Measurements from ENCODE around the gene ITPR2. TPM values are rescaled to one million over a fixed set of nuclear protein-coding genes. Genes with fewer than 3 reads are reported as not detected.

The ITPR2 gene
- total RNA-seq, 4 donors from 2014 or later, result 32.6 to 49.8 (median 39.9) TPM

DNA sequence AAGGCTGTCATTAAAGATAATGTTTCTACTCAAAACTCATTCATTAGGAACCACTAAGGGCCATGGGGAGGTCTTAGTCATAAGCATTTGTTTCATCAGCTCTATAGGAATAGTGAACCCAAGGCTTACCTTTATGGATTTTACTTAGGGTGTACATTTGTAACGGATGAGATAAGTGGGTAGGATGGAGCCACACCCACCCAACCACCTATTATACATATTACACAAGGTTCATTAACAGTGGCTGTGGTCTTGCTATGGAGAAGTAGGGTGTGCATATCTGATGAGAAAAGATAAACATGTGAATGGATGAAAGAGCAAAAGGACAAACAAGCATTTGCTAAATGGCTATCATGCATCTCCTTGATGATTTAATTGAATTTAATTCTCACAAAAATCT lies 39.6 kb upstream of the ITPR2 start:
- H3K27me3 ChIP-seq, result no peaks in the 10 kb centered on the region
- no peak overlapping the region for H3K27ac ChIP-seq
- H3K4me3 ChIP-seq, result no peak overlapping the region
- no peak for TF ChIP-seq CTCF (IDR thresholded peaks at IDR 0.05)
- 89 to 97% methylated on average over 1 of the region's 1 CpG for WGBS, 2 donors
- DNase-seq (ENCODE audit: low spot score in 2 of 2), result no peak
- peaks cover 0 to 15% (median 0%) of the 10 kb centered on the region in 4 donors for H3K4me1 ChIP-seq
- H3K9me3 ChIP-seq, result no peaks in the 10 kb centered on the region
- H3K36me3 ChIP-seq, result no peaks in the 10 kb centered on the region

GRCh38 chr12:26871985-26872384 lies 39.0 kb upstream of the ITPR2 start:
- Histone ChIP-seq H3K9me3 (no peaks in the 10 kb centered on the region), H3K27me3 (no peaks in the 10 kb centered on the region), H3K4me3 (no peak overlapping the region), H3K27ac (no peak overlapping the region), H3K4me1 (peaks cover 0 to 13% (median 0%) of the 10 kb centered on the region in 4 donors), H3K36me3 (no peaks in the 10 kb centered on the region)
- no peak for TF ChIP-seq EP300 (IDR thresholded peaks at IDR 0.05)
- TF ChIP-seq POLR2A (IDR thresholded peaks at IDR 0.05), result no peak
- no peak for TF ChIP-seq CTCF (IDR thresholded peaks at IDR 0.05)
- WGBS, 2 donors, result 91 to 93% methylated on average over 2 of the region's 2 CpGs
- no peak for DNase-seq (ENCODE audit: low spot score in 2 of 2)

GRCh38 chr12:26870491-26871419 lies 37.8 kb upstream of the ITPR2 start:
- H3K36me3 ChIP-seq, result no peaks in the 10 kb centered on the region
- H3K9me3 ChIP-seq, result no peaks in the 10 kb centered on the region
- H3K27ac ChIP-seq, result no peak overlapping the region
- 62 to 63% methylated on average over 11 of the region's 11 CpGs for WGBS, 2 donors
- H3K27me3 ChIP-seq, result no peaks in the 10 kb centered on the region
- no peak for DNase-seq (ENCODE audit: low spot score in 2 of 2)
- TF ChIP-seq EP300 (IDR thresholded peaks at IDR 0.05) (no peak), CTCF (IDR thresholded peaks at IDR 0.05) (no peak), POLR2A (IDR thresholded peaks at IDR 0.05) (no peak)
- no peak overlapping the region for H3K4me3 ChIP-seq
- peaks cover 0 to 13% (median 0%) of the 10 kb centered on the region in 4 donors for H3K4me1 ChIP-seq

DNA sequence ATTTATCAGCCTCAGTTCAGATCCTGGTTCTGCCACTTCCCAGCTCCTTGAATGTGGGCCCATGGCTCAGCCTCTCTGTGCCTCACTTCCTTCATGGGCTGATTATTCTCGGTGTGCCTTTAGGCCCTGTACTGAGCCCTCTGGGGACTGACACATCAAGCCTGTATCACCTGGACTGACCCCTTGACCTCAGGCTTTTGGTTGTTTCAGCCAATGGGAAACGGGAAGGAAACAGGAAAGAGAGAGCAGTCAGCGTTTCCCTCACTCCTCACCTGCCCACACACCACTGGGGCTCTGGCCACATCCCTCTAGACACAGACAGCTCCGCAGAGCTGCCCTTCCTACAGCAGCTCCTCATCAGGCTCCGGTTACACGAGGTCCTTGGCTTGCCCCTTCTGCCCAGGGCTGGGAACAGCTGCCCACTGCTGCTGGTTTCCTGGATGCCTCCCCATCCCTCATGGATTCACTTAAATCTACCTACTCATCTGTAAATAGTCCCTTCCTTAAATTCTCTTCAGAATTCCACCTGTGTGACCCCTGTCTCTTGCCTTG lies 37.0 kb upstream of the ITPR2 start:
- H3K27ac ChIP-seq, result no peak overlapping the region
- no peak for DNase-seq (ENCODE audit: low spot score in 2 of 2)
- WGBS, 2 donors, result 65 to 69% methylated on average over 5 to 6 of the region's 6 CpGs

More for the DNA sequence above, 37.0 kb upstream of the ITPR2 start:
- Histone ChIP-seq H3K4me1 (peaks cover 0 to 11% (median 0%) of the 10 kb centered on the region in 4 donors), H3K4me3 (no peak overlapping the region), H3K9me3 (no peaks in the 10 kb centered on the region), H3K36me3 (no peaks in the 10 kb centered on the region), H3K27me3 (no peaks in the 10 kb centered on the region)
- no peak for TF ChIP-seq EP300 (IDR thresholded peaks at IDR 0.05)
- no peak for TF ChIP-seq POLR2A (IDR thresholded peaks at IDR 0.05)
- TF ChIP-seq CTCF (IDR thresholded peaks at IDR 0.05), result no peak

Data from tibial nerve (tissue), 4 donors.